Esophagus squamous epithelium (tissue), 5 donors: ENCODE data around the gene DES. TPM values are rescaled to one million over a fixed set of nuclear protein-coding genes. Genes with fewer than 3 reads are reported as not detected.

Experiments used
- DNase-seq: peaks from one replicate; lab custom pipeline; 2025; lab: John Stamatoyannopoulos, UW
- H3K27ac ChIP-seq, 4 donors: fragments of 200-600 bp; sonication (generic); one replicate each; pipeline ENCODE4 v1.5.1; 2016 to 2019; ENCODE audit warnings: mild to moderate bottlenecking in 1 of 4
- H3K27me3 ChIP-seq, 4 donors: fragments of 200-600 bp; sonication (generic); 1 replicate in 3 of 4; 2 replicates in 1 of 4; pipeline versions ENCODE4 v1.5.1 to v1.6.0; 2017 to 2021; ENCODE audit warnings: antibody characterized with exemption in 1 of 4
- H3K36me3 ChIP-seq, 3 donors: fragments of 200-600 bp; sonication (generic); one replicate each; pipeline ENCODE4 v1.5.1; 2016 to 2019
- H3K4me1 ChIP-seq, 3 donors: fragments of 200-600 bp; sonication (generic); one replicate each; pipeline ENCODE4 v1.5.1; 2017 to 2019
- H3K4me3 ChIP-seq, 4 donors: fragments of 200-600 bp; sonication (generic); 1 replicate in 3 of 4; 2 replicates in 1 of 4; pipeline ENCODE4 v1.5.1; 2016 to 2019; ENCODE audit warnings: mild to moderate bottlenecking in 2 of 4, moderate library complexity in 1 of 4
- H3K9me3 ChIP-seq, 3 donors: fragments of 200-600 bp; sonication (generic); one replicate each; pipeline ENCODE4 v1.5.1; 2016 to 2019
- POLR2A ChIP-seq, 4 donors: fragments of 450-650 bp; IDR thresholded peaks; one replicate each; pipeline ENCODE4 v1.6.1; 2017; ENCODE audit warnings: antibody characterized with exemption in 4 of 4, mild to moderate bottlenecking in 4 of 4, moderate library complexity in 3 of 4
- WGBS, 2 donors: methylation state at CpG; one replicate each; pipeline ENCODE4 v1.1.5; 2018; 5-methylcytosine and 5-hydroxymethylcytosine counted together
- intact Hi-C: fragments of 100-400 bp; cut with DNase I; formaldehyde crosslinking; loops from one replicate; pipeline ENCODE4 v1.15.0; 2022
- total RNA-seq, 4 donors: library from RNA; depleted of rRNA; stranded (reverse); fragments of >200 nt; gene quantifications; one replicate each; pipeline ENCODE4 v1.1.0, GENCODE V29; 2016
- TF ChIP-seq, protein P1 (sequence below), 6 experiments: fragments of 450-650 bp in 4 of 6; fragments of 200-600 bp in 2 of 6; sonication (generic) in 2 of 6; IDR thresholded peaks; one replicate each; pipeline ENCODE4 v1.5.1; 2016 to 2019; ENCODE audit warnings: antibody characterized with exemption in 6 of 6, mild to moderate bottlenecking in 4 of 6, moderate library complexity in 4 of 6
- donor health status: DM: yes; HTN: yes; CAD: no.

Gene DES
- total RNA-seq, 4 donors from 2014 or later, result 120 to 2,698 (median 303) TPM

DNA sequence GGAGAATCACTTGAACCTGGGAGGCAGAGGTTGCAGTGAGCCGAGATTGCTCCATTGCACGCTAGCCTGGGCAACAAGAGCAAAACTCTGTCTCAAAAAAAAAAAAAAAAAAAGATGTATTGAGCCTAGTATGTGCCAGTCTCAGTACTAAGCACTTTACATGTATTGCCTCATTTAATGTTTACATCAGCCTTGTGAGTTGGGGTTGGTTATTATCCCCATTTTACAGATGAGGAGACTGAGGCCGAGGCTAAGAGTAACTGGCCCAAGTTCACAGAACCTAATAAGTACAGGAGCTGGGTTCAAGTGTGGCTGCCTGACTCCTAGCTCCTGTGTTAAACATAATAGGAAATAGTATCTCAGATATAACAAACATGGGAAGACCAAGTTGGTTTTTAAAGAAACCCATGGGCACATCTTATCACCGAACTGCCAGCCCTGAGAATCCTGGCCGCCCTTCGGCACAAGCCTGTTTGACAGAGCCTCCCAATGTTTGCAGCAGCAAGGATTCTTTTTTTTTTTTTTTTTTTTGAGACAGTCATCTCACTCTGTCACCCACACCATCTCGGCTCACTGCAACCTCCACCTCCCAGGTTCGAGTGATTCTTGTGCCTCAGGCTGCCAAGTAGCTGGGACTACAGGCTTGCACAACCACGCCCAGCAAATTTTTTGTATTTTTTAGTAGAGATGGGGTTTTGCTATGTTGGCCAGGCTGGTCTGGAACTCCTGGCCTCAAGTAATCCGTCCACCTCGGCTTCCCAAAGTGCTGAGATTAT, 56.3 kb downstream of the DES start:
- intact Hi-C loops, result loop anchor here (5.0 kb wide), 1 partner anchor 48 kb away; no protein-coding TSS in a partner anchor
- Histone ChIP-seq H3K27me3 (peaks cover 0 to 26% (median 0%) of the 10 kb centered on the region in 4 donors), H3K9me3 (no peaks in the 10 kb centered on the region), H3K27ac (no peak overlapping the region), H3K4me3 (no peak overlapping the region), H3K36me3 (no peaks in the 10 kb centered on the region), H3K4me1 (peaks cover 2 to 18% (median 7%) of the 10 kb centered on the region in 3 donors)
- 69 to 70% methylated on average over 11 of the region's 11 CpGs for WGBS, 2 donors
- no peak for DNase-seq
- no peak for TF ChIP-seq POLR2A (IDR thresholded peaks at IDR 0.05)
- TF ChIP-seq, protein P1, sequence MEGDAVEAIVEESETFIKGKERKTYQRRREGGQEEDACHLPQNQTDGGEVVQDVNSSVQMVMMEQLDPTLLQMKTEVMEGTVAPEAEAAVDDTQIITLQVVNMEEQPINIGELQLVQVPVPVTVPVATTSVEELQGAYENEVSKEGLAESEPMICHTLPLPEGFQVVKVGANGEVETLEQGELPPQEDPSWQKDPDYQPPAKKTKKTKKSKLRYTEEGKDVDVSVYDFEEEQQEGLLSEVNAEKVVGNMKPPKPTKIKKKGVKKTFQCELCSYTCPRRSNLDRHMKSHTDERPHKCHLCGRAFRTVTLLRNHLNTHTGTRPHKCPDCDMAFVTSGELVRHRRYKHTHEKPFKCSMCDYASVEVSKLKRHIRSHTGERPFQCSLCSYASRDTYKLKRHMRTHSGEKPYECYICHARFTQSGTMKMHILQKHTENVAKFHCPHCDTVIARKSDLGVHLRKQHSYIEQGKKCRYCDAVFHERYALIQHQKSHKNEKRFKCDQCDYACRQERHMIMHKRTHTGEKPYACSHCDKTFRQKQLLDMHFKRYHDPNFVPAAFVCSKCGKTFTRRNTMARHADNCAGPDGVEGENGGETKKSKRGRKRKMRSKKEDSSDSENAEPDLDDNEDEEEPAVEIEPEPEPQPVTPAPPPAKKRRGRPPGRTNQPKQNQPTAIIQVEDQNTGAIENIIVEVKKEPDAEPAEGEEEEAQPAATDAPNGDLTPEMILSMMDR (IDR thresholded peaks at IDR 0.05), result no peak

DNA sequence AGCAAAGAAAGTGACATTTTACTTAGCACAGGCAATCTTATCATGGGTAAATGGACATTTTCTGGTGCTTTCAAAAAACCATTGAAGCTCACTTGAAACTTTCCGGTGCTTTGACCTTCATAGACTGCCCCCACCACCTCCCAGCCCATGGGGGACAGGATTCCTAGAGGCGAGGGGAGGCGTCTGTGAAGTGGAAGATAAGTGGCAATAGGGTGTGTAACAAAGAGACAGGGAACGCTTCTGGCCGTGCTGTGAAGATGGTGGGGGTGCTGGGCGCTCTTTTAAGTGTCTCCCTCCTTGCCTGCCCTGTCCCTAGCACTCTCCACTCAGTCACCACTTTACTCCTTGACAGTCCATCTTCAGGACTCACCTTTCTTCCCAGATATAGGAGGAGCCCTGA, 57.1 kb downstream of the DES start:
- TF ChIP-seq, protein P1 (IDR thresholded peaks at IDR 0.05), result no peak
- TF ChIP-seq POLR2A (IDR thresholded peaks at IDR 0.05), result no peak
- no peaks in the 10 kb centered on the region for H3K9me3 ChIP-seq
- intact Hi-C loops, result loop anchor here (5.0 kb wide), 1 partner anchor 47 kb away; no protein-coding TSS in a partner anchor
- H3K36me3 ChIP-seq, result no peaks in the 10 kb centered on the region
- peak overlapping the region in 1 of 4 donors; percentile 29 for H3K27ac ChIP-seq
- H3K27me3 ChIP-seq, result peaks cover 0 to 26% (median 0%) of the 10 kb centered on the region in 4 donors
- peaks cover 0 to 18% (median 7%) of the 10 kb centered on the region in 3 donors for H3K4me1 ChIP-seq
- no peak for DNase-seq
- 52 to 97% methylated on average over 5 to 6 of the region's 6 CpGs for WGBS, 2 donors
- H3K4me3 ChIP-seq, result no peak overlapping the region

DNA sequence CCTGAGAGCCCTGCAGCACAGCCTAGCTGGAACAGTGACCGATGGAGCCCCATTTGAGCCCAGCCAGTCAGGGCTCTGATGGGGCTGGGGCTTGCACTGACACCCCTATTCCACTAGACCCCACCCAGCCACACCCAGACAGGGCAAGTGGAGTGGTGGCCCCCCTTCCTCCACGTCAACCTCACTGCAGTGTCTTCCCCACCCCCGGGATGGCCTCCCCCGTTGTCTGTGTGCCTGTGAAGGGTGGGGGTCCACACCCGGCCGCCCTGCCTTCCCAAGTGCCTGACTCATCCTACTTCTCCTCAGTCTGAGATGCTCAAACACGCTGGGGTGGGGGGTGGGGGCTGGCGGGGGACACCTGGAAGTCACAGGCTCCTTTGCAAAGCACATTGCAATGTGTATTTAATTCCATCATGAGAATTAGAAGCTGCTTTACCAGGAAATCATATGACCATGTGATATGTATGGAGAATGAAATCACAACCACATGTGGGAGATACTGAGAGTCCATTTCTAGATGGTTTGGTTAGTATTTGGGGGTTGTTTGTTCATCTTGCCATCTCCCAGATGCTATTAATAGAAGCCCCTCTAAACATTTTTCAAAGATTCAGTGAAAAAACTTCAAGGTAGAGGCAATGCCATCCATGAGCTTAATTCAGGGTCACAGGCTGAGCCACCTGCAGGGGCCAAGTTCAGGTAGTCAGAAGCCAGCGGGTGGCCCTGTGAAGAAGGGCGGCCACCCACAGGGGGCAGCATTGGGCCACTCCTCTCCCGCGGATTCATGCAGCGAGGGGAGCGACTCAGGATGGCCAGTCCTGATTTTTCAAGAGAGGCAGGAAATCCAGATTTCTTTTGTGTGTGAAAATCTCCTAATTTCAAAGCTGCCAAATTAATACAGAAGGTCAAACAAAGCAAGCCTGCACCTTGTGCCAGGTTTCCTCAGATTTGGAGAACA, 57.8 kb downstream of the DES start:
- Histone ChIP-seq H3K4me3 (peak overlapping the region in 1 of 4 donors; percentile 12), H3K27me3 (peaks cover 0 to 29% (median 0%) of the 10 kb centered on the region in 4 donors), H3K27ac (peak overlapping the region in 1 of 4 donors; percentile 36), H3K4me1 (peaks cover 0 to 18% (median 7%) of the 10 kb centered on the region in 3 donors), H3K9me3 (no peaks in the 10 kb centered on the region), H3K36me3 (no peaks in the 10 kb centered on the region)
- WGBS, 2 donors, result 6 to 25% methylated on average over 6 to 9 of the region's 14 CpGs
- intact Hi-C loops, result loop anchor here (5.0 kb wide), 1 partner anchor 46 kb away; no protein-coding TSS in a partner anchor
- no peak for DNase-seq
- TF ChIP-seq POLR2A (IDR thresholded peaks at IDR 0.05), result no peak
- TF ChIP-seq, protein P1 (IDR thresholded peaks at IDR 0.05), result peak; percentile 57 to 84 (median 78)

Other genes starting within 250 kb of the DES start
- gene SLC23A3, start 248.3 kb upstream of the DES start, total RNA-seq, result 1 to 10 TPM in 2 of 4 donors, under 1 TPM in 2; 0.82 to 1.7 (median 1.3) TPM
- gene CNPPD1, start 241.5 kb upstream of the DES start, total RNA-seq, result 10 to 100 TPM; 35.3 to 49.8 (median 42.0) TPM
- gene RETREG2, start 240.1 kb upstream of the DES start, total RNA-seq, result 10 to 100 TPM; 31.0 to 58.7 (median 41.8) TPM
- 10 to 100 TPM; 34.6 to 49.9 (median 43.6) TPM for gene ZFAND2B, start 211.6 kb upstream of the DES start, total RNA-seq
- 10 to 100 TPM; 22.1 to 45.3 (median 31.6) TPM for gene ABCB6, start 199.4 kb upstream of the DES start, total RNA-seq
- gene ATG9A, start 188.7 kb upstream of the DES start, total RNA-seq, result 10 to 100 TPM; 37.8 to 55.1 (median 45.2) TPM
- gene ANKZF1, start 188.6 kb upstream of the DES start, total RNA-seq, result 10 to 100 TPM; 10.2 to 54.9 (median 27.6) TPM
- gene GLB1L, start 172.9 kb upstream of the DES start, total RNA-seq, result 1 to 10 TPM; 1.2 to 2.3 (median 1.7) TPM
- 10 to 100 TPM in 3 of 4 donors, 1 to 10 TPM in 1; 8.6 to 27.4 (median 19.3) TPM for gene STK16, start 172.9 kb upstream of the DES start, total RNA-seq
- gene TUBA4B, start 165.1 kb upstream of the DES start, total RNA-seq, result not detected
- gene TUBA4A, start 164.5 kb upstream of the DES start, total RNA-seq, result 100 to 1,000 TPM; 104 to 258 (median 169) TPM
- gene DNAJB2, start 139.0 kb upstream of the DES start, total RNA-seq, result 10 to 100 TPM; 30.3 to 72.6 (median 35.1) TPM
- not detected for gene PTPRN, start 109.0 kb upstream of the DES start, total RNA-seq
- gene RESP18, start 85.6 kb upstream of the DES start, total RNA-seq, result not detected
- 10 to 100 TPM; 36.7 to 82.4 (median 39.5) TPM for gene DNPEP, start 30.5 kb upstream of the DES start, total RNA-seq
- 10 to 100 TPM in 1 of 4 donors, 1 to 10 TPM in 3; 3.8 to 29.0 (median 5.0) TPM for gene SPEG, start 16.5 kb downstream of the DES start, total RNA-seq
- 10 to 100 TPM; 18.1 to 31.1 (median 26.4) TPM for gene GMPPA, start 80.5 kb downstream of the DES start, total RNA-seq
- gene ASIC4, start 96.1 kb downstream of the DES start, total RNA-seq, result not detected
- 10 to 100 TPM; 40.4 to 56.6 (median 52.6) TPM for gene CHPF, start 125.4 kb downstream of the DES start, total RNA-seq
- under 1 TPM; 0.62 to 0.87 (median 0.78) TPM for gene TMEM198, start 125.7 kb downstream of the DES start, total RNA-seq
- gene OBSL1, start 153.2 kb downstream of the DES start, total RNA-seq, result 10 to 100 TPM in 3 of 4 donors, 1 to 10 TPM in 1; 7.0 to 38.9 (median 16.0) TPM
- not detected for gene INHA, start 153.9 kb downstream of the DES start, total RNA-seq
- 10 to 100 TPM; 12.3 to 21.3 (median 14.4) TPM for gene STK11IP, start 179.5 kb downstream of the DES start, total RNA-seq
- 1 to 10 TPM; 1.1 to 4.0 (median 2.2) TPM for gene SLC4A3, start 209.3 kb downstream of the DES start, total RNA-seq